T1000 (cell line): ENCODE measurements around the gene HBA1.
"Not testable (repeated sequence)": the region's sequence is repeated elsewhere in the genome, so short reads cannot be mapped to it uniquely, and the experiment has no call there.

Experiments used
- DNase-seq: peaks from one replicate; lab custom pipeline; 2025; ENCODE audit warnings: mixed read lengths; lab: John Stamatoyannopoulos, UW

Gene HBA1

GRCh38 chr16:176006-176405 is 474 bp upstream of the HBA1 start:
- not testable (repeated sequence) for DNase-seq

GRCh38 chr16:177394-177822 is 928 bp downstream of the HBA1 start:
- DNase-seq = no peak

GRCh38 chr16:177981-178667 is 1.6 kb downstream of the HBA1 start:
- DNase-seq = no peak

GRCh38 chr16:178668-179015 is 2.2 kb downstream of the HBA1 start:
- no peak for DNase-seq

- DNase-seq = no peak
Measured at GRCh38 chr16:179211-180092, 3.0 kb downstream of the HBA1 start.

GRCh38 chr16:180101-180675 is 3.7 kb downstream of the HBA1 start, which contains the start of gene HBQ1:
Gene HBQ1 (plus strand): TSS chr16:180459. CDS start chr16:180487, 28 bp downstream.
- DNase-seq = peak; percentile 44

- peak; percentile 32 for DNase-seq
Measured at GRCh38 chr16:180681-181564, 4.4 kb downstream of the HBA1 start.

- DNase-seq = no peak
Measured at GRCh38 chr16:181565-182021, 5.1 kb downstream of the HBA1 start.

GRCh38 chr16:183005-183404 is 6.5 kb downstream of the HBA1 start:
- DNase-seq = no peak

- DNase-seq = no peak
Measured at GRCh38 chr16:185213-185612, 8.7 kb downstream of the HBA1 start.

GRCh38 chr16:185691-186090 is 9.2 kb downstream of the HBA1 start:
- DNase-seq = no peak

- DNase-seq = no peak
Measured at GRCh38 chr16:187330-187729, 10.8 kb downstream of the HBA1 start.

- DNase-seq = no peak
Measured at GRCh38 chr16:188674-189073, 12.2 kb downstream of the HBA1 start.

GRCh38 chr16:189604-190186 is 13.2 kb downstream of the HBA1 start:
- DNase-seq = no peak

GRCh38 chr16:191831-192230 is 15.4 kb downstream of the HBA1 start:
- DNase-seq = no peak

GRCh38 chr16:192686-193085 is 16.2 kb downstream of the HBA1 start:
- no peak for DNase-seq

GRCh38 chr16:193441-193840 is 17.0 kb downstream of the HBA1 start:
- no peak for DNase-seq

GRCh38 chr16:194516-194915 is 18.0 kb downstream of the HBA1 start:
- no peak for DNase-seq

- peak; percentile 39 for DNase-seq
Measured at GRCh38 chr16:200388-200787, 23.9 kb downstream of the HBA1 start.

GRCh38 chr16:203246-203645 is 26.8 kb downstream of the HBA1 start:
- no peak for DNase-seq

- DNase-seq = not testable (repeated sequence)
Measured at GRCh38 chr16:204046-204445, 27.6 kb downstream of the HBA1 start.
